Nephron (organoid): ENCODE results near the gene GNPTG.

Experiments
- H3K27ac Mint-ChIP-seq, 3 experiments: 2 replicates each; pipeline ENCODE4 v1.8.0; 2020; ENCODE audit warnings: mixed read lengths in 3 of 3, mild to moderate bottlenecking in 2 of 3, moderate library complexity in 1 of 3
- H3K27me3 Mint-ChIP-seq: 2 replicates; pipeline ENCODE4 v1.8.0; 2021; ENCODE audit warnings: low read depth, mild to moderate bottlenecking, moderate library complexity, mixed read lengths
- H3K36me3 Mint-ChIP-seq: 2 replicates; pipeline ENCODE4 v1.8.0; 2020; ENCODE audit warnings: low read depth, mixed read lengths
- H3K4me1 Mint-ChIP-seq: 2 replicates; pipeline ENCODE4 v1.8.0; 2020; ENCODE audit warnings: mixed read lengths
- H3K4me3 Mint-ChIP-seq, 3 experiments: 2 replicates each; pipeline ENCODE4 v1.8.0; 2020; ENCODE audit warnings: mild to moderate bottlenecking in 3 of 3, mixed read lengths in 3 of 3, moderate library complexity in 2 of 3
- H3K9me3 Mint-ChIP-seq: 2 replicates; pipeline ENCODE4 v1.8.0; 2020; ENCODE audit warnings: mixed read lengths
- CTCF ChIP-seq, 3 experiments: fragments of 200-600 bp; sonication (generic); IDR thresholded peaks; one replicate each; pipeline ENCODE4 v1.5.0; 2021; ENCODE audit warnings: antibody characterized with exemption in 3 of 3; ENCODE audit not compliant: unreplicated experiment in 3 of 3

The GNPTG gene

GRCh38 chr16:1312903-1313302, 38.8 kb upstream of the GNPTG start:
- H3K27me3 Mint-ChIP-seq = no peaks in the 10 kb centered on the region
- no peak overlapping the region for H3K27ac Mint-ChIP-seq
- TF ChIP-seq CTCF (IDR thresholded peaks at IDR 0.05; ENCODE audit: unreplicated experiment in 3 of 3) = no peak
- no peaks in the 10 kb centered on the region for H3K9me3 Mint-ChIP-seq
- H3K4me3 Mint-ChIP-seq = peak overlapping the region; percentile 76 to 92 (median 80)
- peaks cover 22% of the 10 kb centered on the region for H3K4me1 Mint-ChIP-seq
- H3K36me3 Mint-ChIP-seq = peaks cover 29% of the 10 kb centered on the region

GRCh38 chr16:1313721-1314369, 37.9 kb upstream of the GNPTG start:
- Mint-ChIP-seq H3K4me1 (peaks cover 22% of the 10 kb centered on the region), H3K4me3 (peak overlapping the region in 1 of 3 experiments; percentile 27), H3K9me3 (no peaks in the 10 kb centered on the region), H3K36me3 (peaks cover 37% of the 10 kb centered on the region), H3K27me3 (no peaks in the 10 kb centered on the region), H3K27ac (no peak overlapping the region)
- TF ChIP-seq CTCF (IDR thresholded peaks at IDR 0.05; ENCODE audit: unreplicated experiment in 3 of 3) = no peak

DNA sequence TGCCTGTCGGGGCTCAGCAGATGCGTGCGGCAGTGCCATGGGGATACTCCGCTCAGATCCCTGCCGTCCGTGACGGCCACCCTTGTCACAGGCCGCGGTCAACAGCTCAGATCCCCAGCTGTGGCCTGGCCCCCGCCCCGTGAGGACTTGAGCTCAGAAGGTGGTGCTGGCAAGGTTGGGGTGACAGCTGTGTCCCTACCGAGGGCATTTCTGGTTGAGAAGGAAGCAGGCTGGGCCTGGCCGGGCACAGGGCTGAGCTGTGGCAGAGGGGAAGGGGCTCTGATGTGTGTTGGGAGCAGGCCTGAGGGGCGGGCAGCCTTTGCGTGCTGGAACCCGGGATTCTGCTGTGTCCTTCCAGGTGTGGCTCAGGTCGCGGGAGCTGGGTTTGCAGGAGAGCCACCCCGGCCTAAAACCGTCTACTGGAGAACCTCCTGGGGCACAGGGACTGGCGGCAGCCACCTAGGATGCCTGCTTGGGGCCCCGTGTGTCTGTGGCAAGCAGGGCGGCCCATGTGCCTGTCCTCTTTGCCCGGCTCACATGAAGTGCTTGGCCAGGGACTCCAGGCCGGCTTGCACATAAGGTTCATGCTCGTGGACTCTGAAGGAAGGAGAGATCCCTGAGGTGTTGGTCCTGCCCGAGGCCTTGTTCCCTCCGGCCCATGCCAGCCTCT, 37.2 kb upstream of the GNPTG start:
- Mint-ChIP-seq H3K36me3 (peaks cover 42% of the 10 kb centered on the region), H3K27me3 (no peaks in the 10 kb centered on the region), H3K4me3 (no peak overlapping the region), H3K4me1 (peaks cover 22% of the 10 kb centered on the region), H3K9me3 (no peaks in the 10 kb centered on the region), H3K27ac (no peak overlapping the region)
- TF ChIP-seq CTCF (IDR thresholded peaks at IDR 0.05; ENCODE audit: unreplicated experiment in 3 of 3) = no peak

DNA sequence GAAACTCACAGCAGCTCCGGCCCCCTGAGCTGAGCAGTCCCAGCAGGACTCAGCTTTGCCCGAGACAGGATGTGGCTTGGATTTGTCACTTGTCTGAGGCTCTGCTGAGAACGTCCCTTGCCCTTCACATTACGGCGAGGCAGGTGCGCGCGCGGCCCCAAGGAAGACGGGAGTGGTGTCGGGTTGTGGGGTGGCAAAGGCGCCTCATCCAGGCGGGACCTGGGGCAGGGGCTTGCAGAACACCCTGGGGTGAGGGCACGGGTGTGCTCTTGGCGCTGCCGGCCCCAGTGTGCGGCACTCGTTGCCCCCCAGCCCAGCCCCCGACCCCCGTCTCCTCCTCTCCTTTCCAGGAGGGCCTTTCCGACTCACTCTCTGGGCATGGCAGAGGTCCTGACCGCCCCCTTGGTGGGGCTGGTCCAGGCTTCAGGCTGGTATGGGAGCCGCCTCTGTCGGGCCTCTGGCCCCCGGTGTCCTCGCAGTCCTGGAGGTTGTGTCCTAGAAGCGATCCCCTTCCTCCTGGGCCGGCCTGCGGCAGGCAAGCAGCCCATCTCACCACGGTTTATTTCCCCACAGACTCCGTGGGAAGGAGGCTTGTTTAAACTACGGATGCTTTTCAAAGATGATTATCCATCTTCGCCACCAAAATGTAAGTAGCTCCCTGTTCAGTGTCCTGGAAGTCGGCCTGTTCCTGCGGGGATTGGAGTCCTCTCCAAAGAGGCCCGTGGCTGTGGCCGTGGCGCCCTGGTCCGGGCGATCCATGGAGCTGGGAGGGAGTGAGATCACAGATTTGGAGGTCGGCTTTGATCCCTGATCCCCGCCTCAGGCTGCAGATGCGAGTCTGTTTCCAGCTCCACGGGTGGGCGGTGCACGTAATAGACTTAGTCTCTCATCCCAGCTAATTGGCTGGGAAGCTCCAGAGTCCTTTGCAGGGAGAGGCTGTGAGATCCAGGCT, 36.4 kb upstream of the GNPTG start:
- Mint-ChIP-seq H3K4me1 (peaks cover 17% of the 10 kb centered on the region), H3K36me3 (peaks cover 50% of the 10 kb centered on the region), H3K9me3 (no peaks in the 10 kb centered on the region), H3K27ac (no peak overlapping the region), H3K27me3 (no peaks in the 10 kb centered on the region), H3K4me3 (no peak overlapping the region)
- no peak for TF ChIP-seq CTCF (IDR thresholded peaks at IDR 0.05; ENCODE audit: unreplicated experiment in 3 of 3)

DNA sequence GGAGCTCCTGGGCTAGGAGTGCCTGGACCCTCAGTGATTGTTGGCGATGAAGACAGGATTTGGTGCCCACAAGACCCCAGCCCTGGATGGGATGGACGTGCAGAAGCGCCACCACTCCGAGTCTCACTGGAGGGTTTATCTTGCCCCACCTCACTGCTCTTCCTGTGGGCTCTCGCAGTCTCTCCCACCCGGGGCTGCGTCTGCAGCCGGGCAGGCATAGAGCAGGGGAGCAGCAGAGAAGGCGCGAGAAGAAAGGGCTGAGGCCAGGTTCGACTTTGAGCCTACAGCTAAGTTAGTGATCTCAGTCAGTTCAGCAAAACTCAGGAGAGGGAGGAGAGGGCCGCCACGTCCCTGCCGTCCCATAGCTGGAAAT, 35.7 kb upstream of the GNPTG start:
- Mint-ChIP-seq H3K4me1 (peaks cover 11% of the 10 kb centered on the region), H3K27me3 (no peaks in the 10 kb centered on the region), H3K9me3 (no peaks in the 10 kb centered on the region)

More for the DNA sequence above, 35.7 kb upstream of the GNPTG start:
- H3K4me3 Mint-ChIP-seq = no peak overlapping the region
- no peak overlapping the region for H3K27ac Mint-ChIP-seq
- peaks cover 51% of the 10 kb centered on the region for H3K36me3 Mint-ChIP-seq
- TF ChIP-seq CTCF (IDR thresholded peaks at IDR 0.05; ENCODE audit: unreplicated experiment in 3 of 3) = no peak
